ENCODE results near the gene MAST4.

MAST4 gene

GRCh38 chr5:66653325-66653724, 57.1 kb downstream of the MAST4 start:
- no peak overlapping the region for H3K9ac ChIP-seq (ENCODE audit: low read depth, low read length)
- H3K36me3 ChIP-seq (ENCODE audit: control insufficient read depth, insufficient read depth, low read length): no peaks in the 10 kb centered on the region
- no peak overlapping the region for H3K4me3 ChIP-seq (ENCODE audit: low read depth, low read length)
- no peaks in the 10 kb centered on the region for H3K27me3 ChIP-seq (ENCODE audit: control insufficient read depth, insufficient read depth, low read length)
- peaks cover 3% of the 10 kb centered on the region for H3K4me1 ChIP-seq (ENCODE audit: control insufficient read depth, insufficient read depth, low read length)
- H3K9me3 ChIP-seq (ENCODE audit: control insufficient read depth, insufficient read depth, low read length): no peaks in the 10 kb centered on the region

- Histone ChIP-seq H3K9me3 (ENCODE audit: control insufficient read depth, insufficient read depth, low read length) (no peaks in the 10 kb centered on the region), H3K36me3 (ENCODE audit: control insufficient read depth, insufficient read depth, low read length) (no peaks in the 10 kb centered on the region), H3K4me1 (ENCODE audit: control insufficient read depth, insufficient read depth, low read length) (peaks cover 3% of the 10 kb centered on the region), H3K9ac (ENCODE audit: low read depth, low read length) (no peak overlapping the region), H3K4me3 (ENCODE audit: low read depth, low read length) (no peak overlapping the region), H3K27me3 (ENCODE audit: control insufficient read depth, insufficient read depth, low read length) (no peaks in the 10 kb centered on the region)
Measured at GRCh38 chr5:66655395-66656324, 59.5 kb downstream of the MAST4 start.

- Histone ChIP-seq H3K36me3 (ENCODE audit: control insufficient read depth, insufficient read depth, low read length) (no peaks in the 10 kb centered on the region), H3K9ac (ENCODE audit: low read depth, low read length) (no peak overlapping the region), H3K4me3 (ENCODE audit: low read depth, low read length) (no peak overlapping the region), H3K27me3 (ENCODE audit: control insufficient read depth, insufficient read depth, low read length) (no peaks in the 10 kb centered on the region), H3K9me3 (ENCODE audit: control insufficient read depth, insufficient read depth, low read length) (no peaks in the 10 kb centered on the region), H3K4me1 (ENCODE audit: control insufficient read depth, insufficient read depth, low read length) (peaks cover 3% of the 10 kb centered on the region)
Measured at GRCh38 chr5:66658516-66658915, 62.3 kb downstream of the MAST4 start.

- H3K9me3 ChIP-seq (ENCODE audit: control insufficient read depth, insufficient read depth, low read length): no peaks in the 10 kb centered on the region
- H3K4me1 ChIP-seq (ENCODE audit: control insufficient read depth, insufficient read depth, low read length): peaks cover 3% of the 10 kb centered on the region
- no peaks in the 10 kb centered on the region for H3K36me3 ChIP-seq (ENCODE audit: control insufficient read depth, insufficient read depth, low read length)
- no peaks in the 10 kb centered on the region for H3K27me3 ChIP-seq (ENCODE audit: control insufficient read depth, insufficient read depth, low read length)
- no peak overlapping the region for H3K4me3 ChIP-seq (ENCODE audit: low read depth, low read length)
- no peak overlapping the region for H3K9ac ChIP-seq (ENCODE audit: low read depth, low read length)
Measured at GRCh38 chr5:66659780-66660179, 63.6 kb downstream of the MAST4 start.

- H3K27me3 ChIP-seq (ENCODE audit: control insufficient read depth, insufficient read depth, low read length): no peaks in the 10 kb centered on the region
- peaks cover 3% of the 10 kb centered on the region for H3K4me1 ChIP-seq (ENCODE audit: control insufficient read depth, insufficient read depth, low read length)
- H3K36me3 ChIP-seq (ENCODE audit: control insufficient read depth, insufficient read depth, low read length): no peaks in the 10 kb centered on the region
- H3K4me3 ChIP-seq (ENCODE audit: low read depth, low read length): no peak overlapping the region
- no peaks in the 10 kb centered on the region for H3K9me3 ChIP-seq (ENCODE audit: control insufficient read depth, insufficient read depth, low read length)
- H3K9ac ChIP-seq (ENCODE audit: low read depth, low read length): no peak overlapping the region
Measured at GRCh38 chr5:66660396-66660795, 64.2 kb downstream of the MAST4 start.

- no peaks in the 10 kb centered on the region for H3K27me3 ChIP-seq (ENCODE audit: control insufficient read depth, insufficient read depth, low read length)
Measured at GRCh38 chr5:66661149-66661548, 65.0 kb downstream of the MAST4 start.

GRCh38 chr5:66666778-66667177, 70.6 kb downstream of the MAST4 start:
- Histone ChIP-seq H3K27me3 (ENCODE audit: control insufficient read depth, insufficient read depth, low read length) (no peaks in the 10 kb centered on the region), H3K9me3 (ENCODE audit: control insufficient read depth, insufficient read depth, low read length) (no peaks in the 10 kb centered on the region), H3K4me3 (ENCODE audit: low read depth, low read length) (no peak overlapping the region), H3K36me3 (ENCODE audit: control insufficient read depth, insufficient read depth, low read length) (no peaks in the 10 kb centered on the region), H3K9ac (ENCODE audit: low read depth, low read length) (no peak overlapping the region), H3K4me1 (ENCODE audit: control insufficient read depth, insufficient read depth, low read length) (no peaks in the 10 kb centered on the region)

More at GRCh38 chr5:66661149-66661548, 65.0 kb downstream of the MAST4 start:
- H3K9ac ChIP-seq (ENCODE audit: low read depth, low read length): no peak overlapping the region
- H3K4me3 ChIP-seq (ENCODE audit: low read depth, low read length): no peak overlapping the region
- no peaks in the 10 kb centered on the region for H3K36me3 ChIP-seq (ENCODE audit: control insufficient read depth, insufficient read depth, low read length)
- H3K4me1 ChIP-seq (ENCODE audit: control insufficient read depth, insufficient read depth, low read length): no peaks in the 10 kb centered on the region
- H3K9me3 ChIP-seq (ENCODE audit: control insufficient read depth, insufficient read depth, low read length): no peaks in the 10 kb centered on the region

GRCh38 chr5:66669086-66669861, 73.1 kb downstream of the MAST4 start:
- no peaks in the 10 kb centered on the region for H3K36me3 ChIP-seq (ENCODE audit: control insufficient read depth, insufficient read depth, low read length)
- H3K4me1 ChIP-seq (ENCODE audit: control insufficient read depth, insufficient read depth, low read length): no peaks in the 10 kb centered on the region
- H3K27me3 ChIP-seq (ENCODE audit: control insufficient read depth, insufficient read depth, low read length): no peaks in the 10 kb centered on the region
- H3K9ac ChIP-seq (ENCODE audit: low read depth, low read length): no peak overlapping the region
- H3K4me3 ChIP-seq (ENCODE audit: low read depth, low read length): no peak overlapping the region
- no peaks in the 10 kb centered on the region for H3K9me3 ChIP-seq (ENCODE audit: control insufficient read depth, insufficient read depth, low read length)

- H3K27me3 ChIP-seq (ENCODE audit: control insufficient read depth, insufficient read depth, low read length): no peaks in the 10 kb centered on the region
- no peaks in the 10 kb centered on the region for H3K9me3 ChIP-seq (ENCODE audit: control insufficient read depth, insufficient read depth, low read length)
- H3K4me1 ChIP-seq (ENCODE audit: control insufficient read depth, insufficient read depth, low read length): no peaks in the 10 kb centered on the region
- no peaks in the 10 kb centered on the region for H3K36me3 ChIP-seq (ENCODE audit: control insufficient read depth, insufficient read depth, low read length)
- H3K9ac ChIP-seq (ENCODE audit: low read depth, low read length): no peak overlapping the region
- H3K4me3 ChIP-seq (ENCODE audit: low read depth, low read length): no peak overlapping the region
Measured at GRCh38 chr5:66669862-66670195, 73.6 kb downstream of the MAST4 start.

GRCh38 chr5:66671305-66671704, 75.1 kb downstream of the MAST4 start:
- Histone ChIP-seq H3K36me3 (ENCODE audit: control insufficient read depth, insufficient read depth, low read length) (no peaks in the 10 kb centered on the region), H3K27me3 (ENCODE audit: control insufficient read depth, insufficient read depth, low read length) (no peaks in the 10 kb centered on the region), H3K4me3 (ENCODE audit: low read depth, low read length) (no peak overlapping the region), H3K9me3 (ENCODE audit: control insufficient read depth, insufficient read depth, low read length) (no peaks in the 10 kb centered on the region), H3K9ac (ENCODE audit: low read depth, low read length) (no peak overlapping the region), H3K4me1 (ENCODE audit: control insufficient read depth, insufficient read depth, low read length) (no peaks in the 10 kb centered on the region)

- Histone ChIP-seq H3K36me3 (ENCODE audit: control insufficient read depth, insufficient read depth, low read length) (no peaks in the 10 kb centered on the region), H3K9me3 (ENCODE audit: control insufficient read depth, insufficient read depth, low read length) (no peaks in the 10 kb centered on the region), H3K4me3 (ENCODE audit: low read depth, low read length) (no peak overlapping the region), H3K4me1 (ENCODE audit: control insufficient read depth, insufficient read depth, low read length) (no peaks in the 10 kb centered on the region), H3K9ac (ENCODE audit: low read depth, low read length) (no peak overlapping the region), H3K27me3 (ENCODE audit: control insufficient read depth, insufficient read depth, low read length) (no peaks in the 10 kb centered on the region)
Measured at GRCh38 chr5:66674802-66675201, 78.6 kb downstream of the MAST4 start.

- Histone ChIP-seq H3K36me3 (ENCODE audit: control insufficient read depth, insufficient read depth, low read length) (no peaks in the 10 kb centered on the region), H3K9me3 (ENCODE audit: control insufficient read depth, insufficient read depth, low read length) (no peaks in the 10 kb centered on the region)
Measured at GRCh38 chr5:66675406-66675805, 79.2 kb downstream of the MAST4 start.

More at GRCh38 chr5:66675406-66675805, 79.2 kb downstream of the MAST4 start:
- Histone ChIP-seq H3K27me3 (ENCODE audit: control insufficient read depth, insufficient read depth, low read length) (no peaks in the 10 kb centered on the region), H3K9ac (ENCODE audit: low read depth, low read length) (no peak overlapping the region), H3K4me1 (ENCODE audit: control insufficient read depth, insufficient read depth, low read length) (no peaks in the 10 kb centered on the region), H3K4me3 (ENCODE audit: low read depth, low read length) (no peak overlapping the region)
